Stimulated activated CD8-positive, alpha-beta memory T cell treated with anti-CD3 and anti-CD28 coated beads, Interleukin-12 subunit alpha, Interleukin-12 subunit beta, amount 100 ng/mL, for 1 hour (primary cell): ENCODE measurements around the gene CFL1.

Source experiments
- DNase-seq: peaks from one replicate; pipeline ENCODE4 v3.0.0-alpha.2; 2020; ENCODE audit warnings: low read depth

The CFL1 gene

DNA sequence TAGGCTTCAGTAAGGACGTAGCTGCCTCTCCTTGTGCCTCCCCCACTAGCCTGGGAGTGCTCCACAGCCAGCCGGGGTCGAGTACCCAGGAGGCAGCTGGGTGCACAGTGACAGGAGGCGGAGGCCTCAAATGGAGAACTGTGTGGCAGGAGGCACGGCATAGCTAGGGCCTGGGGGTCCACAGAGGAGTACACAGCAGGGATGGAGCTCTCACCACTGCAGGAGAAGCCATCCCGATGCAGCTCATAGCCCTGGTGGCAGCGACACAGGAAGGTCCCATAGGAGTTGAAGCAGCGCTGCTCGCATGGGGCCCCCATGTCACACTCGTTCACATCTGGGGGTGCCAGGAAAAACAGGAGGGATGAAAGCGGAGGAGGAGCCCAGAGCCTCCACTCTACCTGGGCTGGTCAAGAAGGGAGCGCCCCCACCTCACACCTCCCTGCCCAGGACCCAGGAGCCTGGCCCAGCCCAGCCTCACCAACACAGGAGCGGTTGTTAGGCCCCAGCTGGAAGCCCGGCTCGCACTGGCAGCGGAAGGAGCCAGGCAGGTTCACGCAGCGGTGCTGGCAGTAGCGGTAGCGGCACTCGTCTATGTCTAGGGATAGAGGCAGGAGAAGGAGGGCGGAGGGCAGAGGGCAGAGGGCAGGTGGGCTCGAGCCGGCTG, 11.8 kb upstream of the CFL1 start:
- no peak for DNase-seq

DNA sequence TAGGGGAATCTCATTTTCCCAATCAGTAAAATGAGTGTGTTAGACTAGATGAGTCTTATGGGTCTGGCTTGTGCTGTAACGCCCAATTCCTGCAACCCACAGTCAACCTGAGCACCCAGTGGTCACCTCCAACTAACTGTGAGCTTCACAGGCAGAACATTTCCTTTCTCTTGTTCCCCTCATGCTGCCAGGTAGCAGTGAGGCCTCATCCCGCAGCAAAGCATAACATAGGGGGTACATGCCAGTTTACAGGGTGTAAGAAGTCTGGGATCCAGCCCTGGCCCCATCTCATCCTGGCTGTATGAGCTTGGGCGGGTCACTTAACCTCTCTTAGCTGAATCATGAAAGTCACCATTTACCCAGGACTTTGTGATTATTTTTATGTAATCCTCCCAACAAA, 10.9 kb upstream of the CFL1 start:
- no peak for DNase-seq

DNA sequence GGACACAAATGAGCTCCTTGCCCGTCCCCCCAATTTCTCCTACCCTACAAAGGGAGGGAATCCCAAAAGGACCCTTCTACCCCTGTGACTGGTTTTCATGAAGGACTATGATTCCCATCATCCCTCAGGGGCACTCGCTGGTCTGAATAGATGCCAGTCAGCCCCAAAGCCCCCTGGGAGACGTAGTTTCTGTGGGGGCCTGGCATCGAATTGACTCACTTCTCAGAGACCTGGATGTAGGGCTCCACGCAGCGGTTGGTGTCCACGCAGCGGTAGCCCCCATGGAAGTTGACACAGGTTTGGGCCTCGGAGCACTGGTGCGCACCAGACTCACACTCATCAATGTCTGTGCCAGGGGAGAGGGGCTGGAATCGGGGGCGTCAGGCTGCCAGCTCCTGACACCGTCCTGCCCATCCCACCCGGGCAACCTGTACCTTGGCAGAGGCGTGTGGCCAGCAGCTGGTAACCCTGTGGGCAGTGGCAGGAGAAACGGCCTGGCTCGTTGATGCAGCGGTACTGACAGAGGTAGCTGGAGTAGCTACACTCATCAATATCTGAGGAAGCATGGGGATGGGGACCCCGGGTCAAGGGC, 10.2 kb upstream of the CFL1 start:
- no peak for DNase-seq

DNA sequence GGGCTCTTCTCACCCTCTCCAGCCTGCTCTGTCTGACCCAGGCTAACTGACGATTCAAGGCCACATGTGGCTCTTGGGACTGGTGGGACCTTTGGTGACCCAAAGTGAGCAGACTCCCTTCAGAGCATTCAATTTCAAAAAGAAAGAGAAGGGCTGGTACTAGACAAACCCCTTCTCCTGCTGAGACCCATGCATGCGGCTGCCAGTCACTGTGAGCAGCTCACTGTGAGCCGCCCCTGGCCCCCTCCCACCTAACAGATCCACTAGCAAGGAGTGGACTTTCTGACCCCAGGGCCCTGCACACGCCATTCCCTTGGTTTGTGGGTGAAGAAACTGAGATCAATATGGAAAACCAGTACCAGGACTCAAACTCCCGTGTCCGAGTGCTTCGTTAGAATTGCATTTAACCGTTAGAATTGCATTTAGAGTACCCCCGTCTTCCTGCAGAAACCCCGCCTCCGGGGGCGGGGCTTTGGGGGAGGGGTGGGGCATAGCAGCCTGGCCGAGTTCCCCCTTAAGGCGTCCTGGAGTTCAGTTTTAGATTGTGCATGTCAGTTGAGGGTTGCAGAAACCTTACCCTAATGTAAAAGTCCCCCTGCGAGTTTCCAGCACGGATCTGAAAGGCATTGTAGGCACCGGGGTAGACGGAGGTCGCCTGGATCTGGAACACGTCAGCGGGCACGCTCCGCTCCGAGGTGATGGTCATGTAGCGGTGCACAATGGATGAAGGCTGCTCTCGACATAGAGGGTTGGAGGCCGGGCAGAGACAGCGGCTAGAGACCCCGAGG, 9.5 kb upstream of the CFL1 start:
- DNase-seq: no peak

DNA sequence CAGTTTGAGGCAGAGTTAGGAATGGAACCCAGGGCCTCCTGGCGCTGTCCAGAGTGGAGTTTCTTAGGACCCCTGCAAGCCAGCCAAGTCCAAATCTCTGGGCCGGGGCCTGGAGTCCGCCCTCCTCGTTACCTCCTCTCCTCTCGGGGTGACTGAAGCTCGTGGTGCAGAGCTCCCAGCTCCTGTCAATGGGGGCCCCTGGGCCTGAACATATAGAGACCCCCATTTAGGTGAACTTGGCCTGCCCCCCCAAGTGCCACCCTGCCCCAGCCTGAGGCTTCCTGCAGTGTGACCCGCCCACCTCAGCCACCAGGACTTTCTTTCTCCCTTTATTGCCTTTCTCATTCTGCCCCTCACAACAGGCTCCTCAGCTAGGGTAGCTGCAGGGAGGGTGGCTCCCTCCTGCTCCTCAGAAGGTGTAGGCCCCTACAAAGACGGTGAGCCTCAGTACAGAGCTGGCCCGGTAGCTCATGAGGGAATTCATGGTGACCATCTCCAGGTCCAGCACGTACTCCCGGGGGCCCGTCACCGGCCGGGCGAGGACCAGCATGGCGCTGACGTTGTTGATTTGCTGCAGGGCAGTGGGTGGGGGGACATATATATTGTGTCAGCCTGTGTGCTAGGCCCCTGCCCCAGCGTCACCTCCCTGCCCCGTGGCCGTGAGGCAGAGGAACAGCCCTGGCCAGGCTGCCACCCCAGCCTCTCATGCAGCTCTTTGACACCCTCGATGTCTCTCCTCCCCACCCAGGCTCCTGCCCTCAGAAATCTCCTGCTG, 8.7 kb upstream of the CFL1 start:
- no peak for DNase-seq

DNA sequence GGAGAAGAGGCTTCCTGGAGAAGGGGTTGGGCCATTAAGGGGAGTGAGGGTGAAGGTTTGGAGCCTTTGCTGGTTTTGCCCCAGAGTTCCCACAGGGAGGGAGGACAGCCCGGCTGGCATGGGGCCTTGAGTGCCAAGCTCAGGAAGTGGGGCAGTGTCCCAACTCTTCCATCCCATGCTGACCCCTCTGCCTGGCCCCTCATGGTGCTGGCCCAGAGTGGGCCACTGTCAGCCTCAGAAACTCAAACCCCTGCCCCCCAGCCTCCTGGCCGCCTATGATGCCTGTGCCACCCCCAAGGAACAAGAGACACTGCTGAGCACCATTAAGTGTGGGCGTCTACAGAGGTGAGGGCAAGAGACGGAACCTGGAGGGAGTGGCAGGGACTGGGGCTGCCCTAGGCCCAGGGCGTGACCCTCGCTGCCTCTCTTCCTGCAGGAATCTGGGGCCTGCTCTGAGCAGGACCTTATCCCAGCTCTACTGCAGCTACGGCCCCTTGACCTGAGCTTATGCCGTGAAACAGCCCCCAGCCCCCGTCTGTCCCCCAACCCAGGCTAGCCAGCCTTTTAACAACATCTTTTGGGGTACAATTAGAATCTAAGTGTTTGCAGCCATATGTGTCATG, 7.7 kb upstream of the CFL1 start:
- DNase-seq: no peak

DNA sequence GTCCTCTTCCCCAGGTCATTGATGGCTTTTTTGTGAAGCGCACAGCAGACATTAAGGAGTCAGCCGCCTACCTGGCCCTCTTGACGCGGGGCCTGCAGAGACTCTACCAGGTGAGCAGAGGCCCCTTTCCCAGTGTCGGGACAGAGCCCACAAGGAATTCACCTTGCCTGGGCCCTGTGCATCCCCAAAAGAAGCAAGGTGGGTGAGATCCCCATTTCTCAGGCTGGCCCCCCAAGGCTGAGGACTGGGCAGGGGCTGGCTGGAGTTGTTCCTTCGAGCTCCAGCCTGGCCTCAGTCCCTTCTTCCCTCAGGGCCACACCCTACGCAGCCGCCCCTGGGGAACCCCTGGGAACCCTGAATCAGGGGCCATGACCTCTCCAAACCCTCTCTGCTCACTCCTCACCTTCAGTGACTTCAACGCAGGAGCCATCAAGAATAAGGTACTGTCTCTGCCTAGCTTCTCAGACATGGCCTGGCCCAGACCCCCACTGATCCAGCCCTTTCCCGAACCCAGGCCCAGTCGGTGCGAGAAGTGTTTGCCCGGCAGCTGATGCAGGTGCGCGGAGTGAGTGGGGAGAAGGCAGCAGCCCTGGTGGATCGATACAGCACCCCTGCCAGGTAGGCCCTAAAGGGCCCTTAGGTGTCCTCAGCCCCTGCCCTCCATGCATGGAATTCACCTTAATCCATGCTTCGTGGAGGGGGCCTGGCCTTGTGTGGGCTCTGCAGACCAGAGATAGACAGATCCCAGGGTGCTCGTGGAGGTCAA, 6.9 kb upstream of the CFL1 start:
- DNase-seq: no peak

DNA sequence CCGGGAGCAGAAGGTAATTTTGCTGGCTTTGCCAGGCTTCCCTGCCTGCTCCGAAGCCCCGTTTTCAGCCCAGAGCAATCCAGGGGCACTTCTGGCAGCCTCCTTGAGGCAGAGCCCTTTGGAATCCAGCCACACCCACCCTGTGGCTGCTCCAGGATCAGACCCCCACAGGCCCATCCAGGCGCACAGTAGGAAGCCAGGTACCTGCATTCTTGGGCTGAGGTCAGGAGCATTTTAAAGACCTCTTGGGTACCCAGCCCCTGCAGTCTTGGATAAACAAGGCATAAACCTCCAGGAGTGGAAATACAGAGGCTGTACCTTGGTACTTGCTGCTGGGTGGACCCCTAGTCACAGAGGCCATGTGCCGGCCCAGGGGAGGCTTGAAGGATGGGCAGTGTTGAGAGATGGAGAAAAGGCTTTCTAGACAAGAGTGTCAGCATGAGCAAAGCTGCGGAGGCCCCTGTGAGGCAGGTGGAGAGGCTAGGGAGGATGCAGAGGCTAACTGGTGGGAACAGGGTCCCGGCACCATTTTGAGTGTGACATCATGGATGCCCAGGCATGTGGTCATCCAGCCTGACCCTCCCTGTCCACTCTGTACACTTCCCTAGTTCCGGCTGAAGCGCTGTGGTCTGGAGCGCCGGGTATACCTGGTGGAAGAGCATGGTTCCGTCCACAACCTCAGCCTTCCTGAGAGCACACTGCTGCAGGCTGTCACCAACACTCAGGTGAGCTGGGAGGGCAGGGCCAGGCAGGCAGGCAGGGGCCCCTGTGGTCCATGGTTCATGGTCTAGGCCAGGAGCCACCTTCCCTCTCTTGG, 6.1 kb upstream of the CFL1 start:
- DNase-seq: no peak

DNA sequence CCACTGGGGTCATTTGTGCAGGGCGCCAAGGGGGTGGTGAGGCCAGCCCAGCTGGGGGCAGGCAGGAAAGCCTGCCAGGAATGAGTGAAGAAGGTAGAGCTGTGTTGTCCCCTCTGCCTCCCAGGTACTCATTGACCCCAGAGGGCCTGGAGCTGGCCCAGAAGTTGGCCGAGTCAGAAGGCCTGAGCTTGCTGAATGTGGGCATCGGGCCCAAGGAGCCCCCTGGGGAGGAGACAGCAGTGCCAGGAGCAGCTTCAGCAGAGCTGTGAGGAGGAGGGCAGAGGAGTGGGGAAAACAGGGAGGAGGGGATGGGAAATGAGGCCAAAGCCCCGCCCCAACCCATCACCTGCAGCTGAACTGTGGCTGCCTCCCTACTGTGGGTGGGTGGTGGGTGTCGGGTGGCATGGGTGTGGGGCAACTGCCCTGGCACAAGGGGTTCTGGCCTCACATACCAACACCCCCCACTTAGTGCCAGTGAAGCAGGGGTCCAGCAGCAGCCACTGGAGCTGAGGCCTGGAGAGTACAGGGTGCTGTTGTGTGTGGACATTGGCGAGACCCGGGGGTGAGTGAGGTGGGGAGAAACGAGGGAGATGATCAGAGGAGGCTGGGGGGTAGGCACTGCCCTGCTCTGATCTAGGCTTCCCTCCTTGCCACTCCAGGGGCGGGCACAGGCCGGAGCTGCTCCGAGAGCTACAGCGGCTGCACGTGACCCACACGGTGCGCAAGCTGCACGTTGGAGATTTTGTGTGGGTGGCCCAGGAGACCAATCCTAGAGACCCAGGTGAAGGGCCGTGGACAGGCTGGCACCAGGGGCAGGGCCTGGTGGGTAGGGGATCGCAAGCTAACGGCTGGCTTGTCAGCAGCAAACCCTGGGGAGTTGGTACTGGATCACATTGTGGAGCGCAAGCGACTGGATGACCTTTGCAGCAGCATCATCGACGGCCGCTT, 5.2 kb upstream of the CFL1 start:
- no peak for DNase-seq

DNA sequence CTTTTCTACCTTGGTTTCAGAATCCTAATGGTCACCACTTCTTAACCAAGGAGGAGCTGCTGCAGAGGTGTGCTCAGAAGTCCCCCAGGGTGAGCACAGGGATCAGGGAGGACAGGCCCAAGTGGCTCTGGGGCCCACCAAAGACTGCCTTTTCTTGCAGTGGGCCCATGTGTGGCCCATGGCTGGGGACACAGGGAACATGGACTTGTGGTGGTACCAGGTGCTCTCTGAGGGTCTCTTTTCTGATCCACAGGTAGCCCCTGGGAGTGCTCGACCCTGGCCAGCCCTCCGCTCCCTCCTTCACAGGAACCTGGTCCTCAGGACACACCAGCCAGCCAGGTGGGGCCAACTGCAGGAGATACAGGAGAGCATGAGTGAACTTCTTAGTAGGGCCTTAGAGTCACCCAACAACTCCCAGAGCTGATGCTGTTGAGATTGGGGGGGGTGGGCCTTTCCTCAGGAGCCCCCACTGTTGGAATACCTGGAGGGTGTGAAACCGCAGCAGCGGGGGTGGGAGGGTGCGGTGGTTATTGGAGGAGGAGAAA, 4.3 kb upstream of the CFL1 start:
- DNase-seq: no peak

DNA sequence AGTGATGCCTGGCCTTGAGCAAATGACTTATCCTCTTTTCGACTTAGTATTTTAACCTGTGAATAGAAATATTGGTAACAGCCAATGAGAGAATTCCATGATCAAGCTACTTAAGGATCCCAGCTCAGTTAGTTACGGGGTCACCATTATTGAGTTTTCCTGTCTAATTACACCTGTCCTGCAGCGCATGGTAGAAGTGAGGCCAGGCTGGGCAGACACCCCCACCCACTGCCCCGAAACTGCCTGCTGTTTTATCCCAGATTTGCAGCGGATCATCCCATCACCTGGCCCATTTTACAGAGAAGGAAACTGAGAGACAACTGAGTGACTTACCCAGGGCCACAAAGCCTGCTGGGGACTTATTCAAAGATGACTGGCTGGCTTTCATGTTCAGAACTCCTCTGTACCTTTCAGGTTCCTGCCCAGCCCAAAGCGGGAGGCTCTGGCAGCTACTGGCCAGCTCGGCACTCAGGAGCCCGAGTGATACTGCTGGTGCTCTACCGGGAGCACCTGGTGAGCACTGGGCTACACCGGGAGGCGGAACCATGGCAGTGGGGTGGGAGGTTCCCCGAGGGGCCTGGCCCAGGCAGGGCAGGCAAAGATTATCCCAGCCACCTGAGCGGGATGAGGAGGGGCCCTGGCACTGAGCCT, 3.7 kb upstream of the CFL1 start:
- DNase-seq: no peak

DNA sequence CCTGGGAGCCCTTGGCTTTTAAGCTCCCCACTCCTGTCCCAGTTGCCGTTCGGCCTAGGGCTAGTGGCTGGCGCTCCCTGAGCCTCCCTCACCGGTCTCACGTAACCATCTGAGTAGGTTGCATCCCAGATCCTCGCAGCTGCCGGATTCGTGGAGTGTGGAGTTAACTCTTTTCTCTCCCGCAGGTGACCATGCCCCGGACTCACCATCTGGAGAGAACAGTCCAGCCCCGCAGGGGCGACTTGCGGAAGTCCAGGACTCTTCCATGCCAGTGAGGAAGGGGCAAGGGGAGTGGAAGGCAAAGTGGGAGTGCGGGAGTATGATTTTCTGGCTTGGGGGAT, 3.2 kb upstream of the CFL1 start:
- DNase-seq: no peak

DNA sequence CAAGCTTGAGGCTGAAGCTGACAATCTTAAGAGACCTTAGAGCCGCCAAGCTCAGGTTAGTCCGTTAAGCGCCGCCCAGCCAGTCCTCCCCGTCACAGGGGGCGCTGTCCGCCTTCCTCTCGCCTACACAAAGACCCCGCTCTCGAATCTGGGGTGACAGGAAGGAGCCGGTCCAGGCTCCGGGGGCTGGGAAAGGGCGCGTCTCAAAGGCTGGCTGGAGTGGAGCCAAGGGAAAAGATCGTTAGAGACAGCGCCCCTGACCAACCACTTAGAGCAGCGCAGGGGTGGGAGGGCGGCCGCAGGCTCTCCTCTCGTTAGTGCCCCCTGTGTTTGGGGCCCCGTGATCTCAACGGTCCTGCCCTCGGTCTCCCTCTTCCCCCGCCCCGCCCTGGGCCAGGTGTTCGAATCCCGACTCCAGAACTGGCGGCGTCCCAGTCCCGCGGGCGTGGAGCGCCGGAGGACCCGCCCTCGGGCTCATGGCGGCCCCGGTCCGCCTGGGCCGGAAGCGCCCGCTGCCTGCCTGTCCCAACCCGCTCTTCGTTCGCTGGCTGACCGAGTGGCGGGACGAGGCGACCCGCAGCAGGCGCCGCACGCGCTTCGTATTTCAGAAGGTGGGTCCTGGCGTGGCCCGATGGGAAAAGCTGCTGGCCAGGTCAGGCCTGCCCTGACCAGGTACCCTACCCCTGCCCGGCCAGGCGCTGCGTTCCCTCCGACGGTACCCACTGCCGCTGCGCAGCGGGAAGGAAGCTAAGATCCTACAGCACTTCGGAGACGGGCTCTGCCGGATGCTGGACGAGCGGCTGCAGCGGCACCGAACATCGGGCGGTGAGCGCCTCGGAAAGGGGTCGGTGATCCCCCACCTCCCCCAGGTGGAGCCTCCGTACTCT, 2.5 kb upstream of the CFL1 start, which contains the start of gene MUS81:
TSS of gene MUS81 (plus strand) at position 156 of the 887 bp plus-strand sequence. CDS start at position 477, 321 bp downstream.
- peak; percentile 96 for DNase-seq

DNA sequence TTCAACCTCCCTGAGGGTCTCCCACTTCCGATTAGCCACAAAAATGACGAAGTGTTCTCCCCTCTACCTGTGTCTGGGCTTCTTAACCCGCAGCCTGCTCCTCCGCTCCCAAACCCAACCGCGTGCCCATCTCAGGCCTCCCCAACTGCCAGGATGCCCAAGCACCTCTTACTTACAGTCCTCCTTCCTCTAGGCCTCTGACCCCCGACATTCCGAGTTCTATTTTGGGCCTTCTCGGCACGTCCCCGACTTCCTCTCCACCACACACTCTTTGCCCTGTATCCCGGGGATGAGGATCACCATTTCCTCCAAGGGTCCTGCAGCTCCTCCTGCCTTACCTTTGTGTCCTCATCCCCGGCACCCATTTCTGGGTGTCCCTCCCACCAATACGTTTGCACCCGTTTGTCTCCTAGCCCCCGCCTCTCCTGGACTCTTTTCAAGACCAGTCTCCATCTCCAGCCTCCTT, 1.9 kb upstream of the CFL1 start:
- no peak for DNase-seq

DNA sequence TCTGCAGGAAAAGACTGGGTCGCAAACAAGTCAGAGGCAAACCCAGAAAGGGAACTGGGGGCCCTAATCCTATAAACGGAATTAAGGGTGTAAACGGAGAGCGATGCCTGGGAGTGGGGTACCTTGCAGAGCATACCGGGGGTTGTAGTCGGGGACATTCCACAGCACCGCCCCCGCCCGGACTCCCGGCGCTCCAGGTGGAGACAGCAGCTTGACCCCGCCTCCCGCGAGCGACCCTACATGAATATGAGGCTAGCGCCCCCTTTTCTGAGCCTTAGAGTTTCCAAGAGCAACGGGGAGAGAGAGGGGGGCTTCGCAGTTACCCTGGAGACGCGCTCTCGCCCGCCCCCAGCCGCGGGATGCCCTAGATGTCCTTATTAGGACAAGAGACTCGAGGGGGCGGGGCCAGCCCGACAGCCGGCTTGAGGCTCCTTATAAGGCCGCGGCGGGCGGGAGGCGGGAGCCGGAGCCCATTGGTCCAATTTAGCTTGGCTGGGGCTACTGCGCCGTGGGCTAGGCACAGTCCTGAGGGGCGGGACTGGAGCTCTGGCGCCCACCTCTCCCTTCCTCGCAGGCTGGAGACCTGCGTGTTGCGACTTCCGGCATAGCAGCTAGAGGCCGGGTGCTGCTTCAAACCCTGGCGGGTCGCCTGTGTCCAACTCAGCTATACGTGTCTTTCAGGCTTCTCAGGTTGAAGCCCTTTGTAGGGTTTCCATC, 1.3 kb upstream of the CFL1 start:
- peak; percentile 97 for DNase-seq

DNA sequence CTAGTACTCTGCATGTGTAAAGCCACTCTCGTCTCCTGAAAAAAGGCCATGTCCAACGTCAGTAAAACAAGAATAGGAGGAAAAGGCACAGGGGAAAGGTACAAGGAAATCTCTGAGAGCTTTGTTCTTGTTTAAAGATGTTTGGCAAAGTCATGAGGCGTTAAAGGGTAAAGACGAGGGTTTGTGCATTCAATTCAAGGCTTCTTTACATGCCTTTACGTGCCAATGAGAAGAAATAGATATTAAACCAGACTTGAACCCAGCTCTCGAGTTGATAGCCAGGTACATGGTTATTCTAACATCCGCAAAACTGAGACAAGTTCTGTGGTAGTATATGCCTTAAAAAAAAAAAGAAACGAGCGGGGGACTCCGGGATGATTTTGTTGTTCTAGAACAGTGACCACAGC, 704 bp upstream of the CFL1 start:
- no peak for DNase-seq

DNA sequence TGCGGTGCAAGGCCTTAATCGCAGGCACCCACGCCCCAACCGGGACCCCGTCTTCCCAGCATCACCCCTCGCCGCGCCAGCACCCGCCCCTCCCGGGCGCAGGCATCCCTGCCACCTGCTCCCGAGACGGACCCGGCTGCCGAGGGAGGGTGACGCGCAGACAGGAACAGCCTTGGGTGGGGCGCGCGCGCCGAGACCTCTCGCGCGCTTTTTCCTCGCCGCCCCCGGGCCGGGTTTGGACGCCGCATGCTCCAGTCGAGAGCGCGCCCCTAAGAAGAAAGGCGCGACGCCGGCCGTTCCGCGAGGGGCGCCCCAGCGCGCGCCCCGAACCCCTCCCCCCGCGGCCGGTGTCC, 504 bp downstream of the CFL1 start:
- no peak for DNase-seq
